ENCODE results near the gene IGDCC3.

The IGDCC3 gene

DNA sequence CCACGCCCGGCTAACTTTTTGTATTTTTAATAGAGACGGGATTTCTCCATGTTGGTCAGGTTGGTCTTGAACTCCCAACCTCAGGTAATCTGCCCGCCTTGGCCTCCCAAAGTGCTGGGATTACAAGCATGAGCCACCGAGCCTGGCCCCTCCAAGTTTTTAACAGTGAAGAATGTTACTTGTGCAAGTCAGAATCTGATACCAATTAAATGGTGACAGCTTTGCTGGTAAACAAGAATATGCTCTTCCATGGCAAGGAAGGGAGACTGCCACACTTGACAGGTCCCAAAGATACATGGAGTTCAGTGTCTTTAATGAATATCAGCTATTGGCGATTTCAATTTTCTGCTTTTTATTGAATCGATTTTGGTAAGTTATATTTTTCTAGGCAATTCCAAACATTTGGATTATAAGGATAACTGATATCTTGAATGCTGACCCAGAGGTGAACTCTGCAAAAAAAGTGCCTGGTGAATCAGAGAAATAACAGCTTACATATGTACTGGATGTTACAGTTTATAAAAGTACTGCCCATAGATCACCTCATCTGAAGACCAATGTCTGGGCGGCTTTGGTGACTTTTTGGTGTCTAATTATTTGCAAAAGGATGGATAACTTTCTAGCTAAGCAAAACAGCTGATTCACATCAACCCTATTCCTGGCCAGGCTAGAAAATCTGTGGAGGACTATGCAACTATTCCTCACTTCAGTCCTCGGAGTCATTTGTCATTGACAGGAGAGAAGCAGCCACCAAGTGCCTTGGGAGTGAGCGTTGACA, 92.3 kb downstream of the IGDCC3 start:
- DNase-seq = no peak

- DNase-seq = no peak
These were observed 99.3 kb downstream of the IGDCC3 start for GRCh38 chr15:65278480-65278879.

All from CD4-positive, alpha-beta T cell treated with Interleukin-1 beta for 1 hour (primary cell).